ENCODE results near the gene PIGU. TPM values are rescaled to one million over a fixed set of nuclear protein-coding genes. Genes with fewer than 3 reads are reported as not detected.

Gene PIGU
- total and polyA plus RNA-seq, 2 of the 13 experiments (the other 11 are each of a cell fraction or from before 2014, with no cell fraction given) = 45.5 to 231 TPM

DNA sequence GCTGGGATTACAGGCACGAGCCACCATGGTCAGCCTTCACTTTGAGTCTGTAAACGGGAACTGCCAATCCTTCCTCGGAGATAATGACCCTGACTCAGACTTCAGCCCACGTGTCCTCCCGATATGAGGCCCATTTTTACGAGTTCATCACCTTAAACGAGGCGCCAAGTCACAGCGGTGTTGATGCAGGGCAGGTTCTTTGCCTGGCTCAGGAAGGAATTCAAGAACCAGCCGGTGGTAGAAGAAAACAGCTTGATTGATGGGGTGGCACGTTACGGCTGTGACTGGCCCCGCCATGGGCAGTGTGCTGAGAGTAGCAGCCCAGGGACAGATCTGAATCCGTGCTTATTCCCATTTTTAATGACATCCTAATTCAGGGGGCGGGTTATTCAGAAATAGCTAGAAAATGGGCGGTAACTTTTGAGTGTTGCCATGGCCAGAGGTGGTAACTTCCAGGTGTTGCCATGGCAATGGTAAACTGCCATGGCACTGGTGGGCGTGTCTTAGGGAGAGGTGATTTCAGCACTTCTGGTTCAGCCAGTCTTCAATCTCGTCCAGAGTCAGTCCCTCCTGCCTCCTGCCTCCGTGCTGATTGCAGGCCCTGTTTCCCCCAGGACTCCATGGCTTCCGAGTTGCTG, 127.5 kb downstream of the PIGU start (continued):
- TF ChIP-seq, protein P1, sequence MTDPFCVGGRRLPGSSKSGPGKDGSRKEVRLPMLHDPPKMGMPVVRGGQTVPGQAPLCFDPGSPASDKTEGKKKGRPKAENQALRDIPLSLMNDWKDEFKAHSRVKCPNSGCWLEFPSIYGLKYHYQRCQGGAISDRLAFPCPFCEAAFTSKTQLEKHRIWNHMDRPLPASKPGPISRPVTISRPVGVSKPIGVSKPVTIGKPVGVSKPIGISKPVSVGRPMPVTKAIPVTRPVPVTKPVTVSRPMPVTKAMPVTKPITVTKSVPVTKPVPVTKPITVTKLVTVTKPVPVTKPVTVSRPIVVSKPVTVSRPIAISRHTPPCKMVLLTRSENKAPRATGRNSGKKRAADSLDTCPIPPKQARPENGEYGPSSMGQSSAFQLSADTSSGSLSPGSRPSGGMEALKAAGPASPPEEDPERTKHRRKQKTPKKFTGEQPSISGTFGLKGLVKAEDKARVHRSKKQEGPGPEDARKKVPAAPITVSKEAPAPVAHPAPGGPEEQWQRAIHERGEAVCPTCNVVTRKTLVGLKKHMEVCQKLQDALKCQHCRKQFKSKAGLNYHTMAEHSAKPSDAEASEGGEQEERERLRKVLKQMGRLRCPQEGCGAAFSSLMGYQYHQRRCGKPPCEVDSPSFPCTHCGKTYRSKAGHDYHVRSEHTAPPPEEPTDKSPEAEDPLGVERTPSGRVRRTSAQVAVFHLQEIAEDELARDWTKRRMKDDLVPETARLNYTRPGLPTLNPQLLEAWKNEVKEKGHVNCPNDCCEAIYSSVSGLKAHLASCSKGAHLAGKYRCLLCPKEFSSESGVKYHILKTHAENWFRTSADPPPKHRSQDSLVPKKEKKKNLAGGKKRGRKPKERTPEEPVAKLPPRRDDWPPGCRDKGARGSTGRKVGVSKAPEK (CRISPR knock-in tag; IDR thresholded peaks at IDR 0.05; ENCODE audit: borderline replicate concordance) = 0 out of 2 replicates have a peak, but pooled peaks have one; percentile 22
- TF ChIP-seq NFIC (IDR thresholded peaks at IDR 0.05; ENCODE audit: low read length) (no peak), SMARCE1 (IDR thresholded peaks at IDR 0.05; ENCODE audit: borderline replicate concordance) (no peak), HNRNPLL (IDR thresholded peaks at IDR 0.05; ENCODE audit: low read depth, low read length, poor library complexity, severe bottlenecking) (no peak), NFYB (CRISPR knock-in tag; IDR thresholded peaks at IDR 0.05) (no peak), MXI1 (IDR thresholded peaks at IDR 0.05; ENCODE audit: borderline replicate concordance, low read depth, low read length) (peak; percentile 82; the same call in 2 of the 3 replicates), ZBTB1 (CRISPR knock-in tag; IDR thresholded peaks at IDR 0.05; ENCODE audit: borderline replicate concordance) (no peak), MEF2D (CRISPR knock-in tag; IDR thresholded peaks at IDR 0.05) (0 out of 2 replicates have a peak, but pooled peaks have one; percentile 34)
- TF ChIP-seq, protein P2, sequence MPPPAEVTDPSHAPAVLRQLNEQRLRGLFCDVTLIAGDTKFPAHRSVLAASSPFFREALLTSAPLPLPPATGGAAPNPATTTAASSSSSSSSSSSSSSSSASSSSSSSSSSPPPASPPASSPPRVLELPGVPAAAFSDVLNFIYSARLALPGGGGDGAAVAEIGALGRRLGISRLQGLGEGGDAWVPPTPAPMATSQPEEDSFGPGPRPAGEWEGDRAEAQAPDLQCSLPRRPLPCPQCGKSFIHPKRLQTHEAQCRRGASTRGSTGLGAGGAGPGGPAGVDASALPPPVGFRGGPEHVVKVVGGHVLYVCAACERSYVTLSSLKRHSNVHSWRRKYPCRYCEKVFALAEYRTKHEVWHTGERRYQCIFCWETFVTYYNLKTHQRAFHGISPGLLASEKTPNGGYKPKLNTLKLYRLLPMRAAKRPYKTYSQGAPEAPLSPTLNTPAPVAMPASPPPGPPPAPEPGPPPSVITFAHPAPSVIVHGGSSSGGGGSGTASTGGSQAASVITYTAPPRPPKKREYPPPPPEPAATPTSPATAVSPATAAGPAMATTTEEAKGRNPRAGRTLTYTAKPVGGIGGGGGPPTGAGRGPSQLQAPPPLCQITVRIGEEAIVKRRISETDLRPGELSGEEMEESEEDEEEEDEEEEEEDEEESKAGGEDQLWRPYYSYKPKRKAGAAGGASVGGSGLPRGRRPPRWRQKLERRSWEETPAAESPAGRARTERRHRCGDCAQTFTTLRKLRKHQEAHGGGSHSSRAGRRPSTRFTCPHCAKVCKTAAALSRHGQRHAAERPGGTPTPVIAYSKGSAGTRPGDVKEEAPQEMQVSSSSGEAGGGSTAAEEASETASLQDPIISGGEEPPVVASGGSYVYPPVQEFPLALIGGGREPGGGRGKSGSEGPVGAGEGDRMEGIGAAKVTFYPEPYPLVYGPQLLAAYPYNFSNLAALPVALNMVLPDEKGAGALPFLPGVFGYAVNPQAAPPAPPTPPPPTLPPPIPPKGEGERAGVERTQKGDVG (CRISPR knock-in tag; IDR thresholded peaks at IDR 0.05; ENCODE audit: borderline replicate concordance) = 0 out of 2 replicates have a peak, but pooled peaks have one; percentile 20
- TF ChIP-seq, protein P3, sequence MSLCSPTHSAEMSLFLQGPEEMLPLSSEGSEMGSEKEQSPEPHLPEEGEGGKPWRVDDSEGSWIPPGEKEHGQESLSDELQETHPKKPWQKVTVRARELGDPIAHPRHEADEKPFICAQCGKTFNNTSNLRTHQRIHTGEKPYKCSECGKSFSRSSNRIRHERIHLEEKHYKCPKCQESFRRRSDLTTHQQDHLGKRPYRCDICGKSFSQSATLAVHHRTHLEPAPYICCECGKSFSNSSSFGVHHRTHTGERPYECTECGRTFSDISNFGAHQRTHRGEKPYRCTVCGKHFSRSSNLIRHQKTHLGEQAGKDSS (CRISPR knock-in tag; IDR thresholded peaks at IDR 0.05; ENCODE audit: borderline replicate concordance, low read depth) = peak; percentile 62
- TF ChIP-seq, protein P4, sequence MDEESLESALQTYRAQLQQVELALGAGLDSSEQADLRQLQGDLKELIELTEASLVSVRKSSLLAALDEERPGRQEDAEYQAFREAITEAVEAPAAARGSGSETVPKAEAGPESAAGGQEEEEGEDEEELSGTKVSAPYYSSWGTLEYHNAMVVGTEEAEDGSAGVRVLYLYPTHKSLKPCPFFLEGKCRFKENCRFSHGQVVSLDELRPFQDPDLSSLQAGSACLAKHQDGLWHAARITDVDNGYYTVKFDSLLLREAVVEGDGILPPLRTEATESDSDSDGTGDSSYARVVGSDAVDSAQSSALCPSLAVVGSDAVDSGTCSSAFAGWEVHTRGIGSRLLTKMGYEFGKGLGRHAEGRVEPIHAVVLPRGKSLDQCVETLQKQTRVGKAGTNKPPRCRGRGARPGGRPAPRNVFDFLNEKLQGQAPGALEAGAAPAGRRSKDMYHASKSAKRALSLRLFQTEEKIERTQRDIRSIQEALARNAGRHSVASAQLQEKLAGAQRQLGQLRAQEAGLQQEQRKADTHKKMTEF (CRISPR knock-in tag; IDR thresholded peaks at IDR 0.05) = no peak
- TF ChIP-seq, protein P5, sequence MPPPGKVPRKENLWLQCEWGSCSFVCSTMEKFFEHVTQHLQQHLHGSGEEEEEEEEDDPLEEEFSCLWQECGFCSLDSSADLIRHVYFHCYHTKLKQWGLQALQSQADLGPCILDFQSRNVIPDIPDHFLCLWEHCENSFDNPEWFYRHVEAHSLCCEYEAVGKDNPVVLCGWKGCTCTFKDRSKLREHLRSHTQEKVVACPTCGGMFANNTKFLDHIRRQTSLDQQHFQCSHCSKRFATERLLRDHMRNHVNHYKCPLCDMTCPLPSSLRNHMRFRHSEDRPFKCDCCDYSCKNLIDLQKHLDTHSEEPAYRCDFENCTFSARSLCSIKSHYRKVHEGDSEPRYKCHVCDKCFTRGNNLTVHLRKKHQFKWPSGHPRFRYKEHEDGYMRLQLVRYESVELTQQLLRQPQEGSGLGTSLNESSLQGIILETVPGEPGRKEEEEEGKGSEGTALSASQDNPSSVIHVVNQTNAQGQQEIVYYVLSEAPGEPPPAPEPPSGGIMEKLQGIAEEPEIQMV (CRISPR knock-in tag; IDR thresholded peaks at IDR 0.05; ENCODE audit: low read depth) = peak; percentile 47; the same call in 1 of the 2 replicates
- TF ChIP-seq, protein P6, sequence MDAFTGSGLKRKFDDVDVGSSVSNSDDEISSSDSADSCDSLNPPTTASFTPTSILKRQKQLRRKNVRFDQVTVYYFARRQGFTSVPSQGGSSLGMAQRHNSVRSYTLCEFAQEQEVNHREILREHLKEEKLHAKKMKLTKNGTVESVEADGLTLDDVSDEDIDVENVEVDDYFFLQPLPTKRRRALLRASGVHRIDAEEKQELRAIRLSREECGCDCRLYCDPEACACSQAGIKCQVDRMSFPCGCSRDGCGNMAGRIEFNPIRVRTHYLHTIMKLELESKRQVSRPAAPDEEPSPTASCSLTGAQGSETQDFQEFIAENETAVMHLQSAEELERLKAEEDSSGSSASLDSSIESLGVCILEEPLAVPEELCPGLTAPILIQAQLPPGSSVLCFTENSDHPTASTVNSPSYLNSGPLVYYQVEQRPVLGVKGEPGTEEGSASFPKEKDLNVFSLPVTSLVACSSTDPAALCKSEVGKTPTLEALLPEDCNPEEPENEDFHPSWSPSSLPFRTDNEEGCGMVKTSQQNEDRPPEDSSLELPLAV (CRISPR knock-in tag; conservative IDR thresholded peaks at IDR 0.05; ENCODE audit: low read depth) = no peak
